ENCODE measurements around the gene ZNF385C. TPM values are rescaled to one million over a fixed set of nuclear protein-coding genes. Genes with fewer than 3 reads are reported as not detected.
"Not testable (repeated sequence)": the region's sequence is repeated elsewhere in the genome, so short reads cannot be mapped to it uniquely, and the experiment has no call there.

ZNF385C gene, protein sequence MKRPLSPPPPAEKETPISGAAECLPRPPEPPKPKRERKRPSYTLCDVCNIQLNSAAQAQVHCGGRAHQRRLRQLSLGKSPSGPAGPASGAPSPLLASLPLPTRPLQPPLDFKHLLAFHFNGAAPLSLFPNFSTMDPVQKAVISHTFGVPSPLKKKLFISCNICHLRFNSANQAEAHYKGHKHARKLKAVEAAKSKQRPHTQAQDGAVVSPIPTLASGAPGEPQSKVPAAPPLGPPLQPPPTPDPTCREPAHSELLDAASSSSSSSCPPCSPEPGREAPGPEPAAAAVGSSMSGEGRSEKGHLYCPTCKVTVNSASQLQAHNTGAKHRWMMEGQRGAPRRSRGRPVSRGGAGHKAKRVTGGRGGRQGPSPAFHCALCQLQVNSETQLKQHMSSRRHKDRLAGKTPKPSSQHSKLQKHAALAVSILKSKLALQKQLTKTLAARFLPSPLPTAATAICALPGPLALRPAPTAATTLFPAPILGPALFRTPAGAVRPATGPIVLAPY
- 1 to 10 TPM in 1 of 3 donors, under 1 TPM in 2; 0.10 to 2.0 (median 0.67) TPM for polyA plus RNA-seq

DNA sequence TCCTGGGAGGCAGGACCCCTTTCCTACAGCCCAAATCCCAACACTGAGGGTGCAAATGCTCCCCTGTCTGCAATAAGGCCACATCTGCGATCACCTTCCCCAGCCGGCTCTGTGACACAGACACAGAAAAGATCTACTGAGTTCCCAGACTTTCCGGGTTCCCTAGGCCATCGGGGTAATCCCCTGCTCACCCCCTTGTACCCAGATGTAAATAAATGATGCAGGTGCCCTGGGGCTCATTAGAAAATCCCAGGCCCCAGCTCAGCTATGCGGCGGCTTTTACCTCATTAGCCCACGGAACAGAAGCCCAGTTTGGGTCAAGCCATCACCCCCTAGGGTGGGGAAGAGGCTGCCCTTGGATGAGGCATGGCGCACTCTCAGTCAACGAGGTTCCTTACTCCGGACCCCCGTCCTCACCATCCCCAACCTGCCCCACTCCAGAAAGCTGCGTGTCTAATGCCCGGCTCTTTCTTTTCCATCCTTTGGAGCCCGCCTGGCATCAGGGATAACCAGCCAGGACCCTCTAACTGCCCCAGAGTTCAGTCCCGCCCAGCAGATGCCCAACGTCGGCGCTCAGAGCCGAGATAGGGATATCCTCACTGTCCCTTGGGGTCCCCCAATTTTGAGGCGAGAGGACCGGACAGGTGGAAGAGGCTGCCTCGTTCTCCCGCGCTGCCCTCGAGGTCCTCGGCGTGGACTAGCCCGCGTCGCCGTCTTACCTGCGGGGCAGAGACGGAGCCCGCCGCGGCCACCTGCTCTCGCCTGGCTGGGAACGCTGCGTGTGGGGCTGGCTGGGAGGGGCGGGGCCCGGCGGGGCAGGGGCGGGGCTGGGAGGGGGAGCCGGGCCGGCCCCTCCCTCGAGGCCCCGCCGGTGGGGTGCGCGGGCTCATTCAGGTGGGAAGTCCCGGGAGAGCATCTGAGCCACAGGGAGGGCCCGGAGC lies at the start of gene ZNF385C:
Gene ZNF385C, minus strand, starts transcription at position 783 of the 941 bp plus-strand sequence. CDS start 35,417 bp downstream, outside the sequence.
- WGBS, 3 donors = 11 to 16% (median 13%) methylated on average over 39 to 52 of the region's 52 CpGs

DNA sequence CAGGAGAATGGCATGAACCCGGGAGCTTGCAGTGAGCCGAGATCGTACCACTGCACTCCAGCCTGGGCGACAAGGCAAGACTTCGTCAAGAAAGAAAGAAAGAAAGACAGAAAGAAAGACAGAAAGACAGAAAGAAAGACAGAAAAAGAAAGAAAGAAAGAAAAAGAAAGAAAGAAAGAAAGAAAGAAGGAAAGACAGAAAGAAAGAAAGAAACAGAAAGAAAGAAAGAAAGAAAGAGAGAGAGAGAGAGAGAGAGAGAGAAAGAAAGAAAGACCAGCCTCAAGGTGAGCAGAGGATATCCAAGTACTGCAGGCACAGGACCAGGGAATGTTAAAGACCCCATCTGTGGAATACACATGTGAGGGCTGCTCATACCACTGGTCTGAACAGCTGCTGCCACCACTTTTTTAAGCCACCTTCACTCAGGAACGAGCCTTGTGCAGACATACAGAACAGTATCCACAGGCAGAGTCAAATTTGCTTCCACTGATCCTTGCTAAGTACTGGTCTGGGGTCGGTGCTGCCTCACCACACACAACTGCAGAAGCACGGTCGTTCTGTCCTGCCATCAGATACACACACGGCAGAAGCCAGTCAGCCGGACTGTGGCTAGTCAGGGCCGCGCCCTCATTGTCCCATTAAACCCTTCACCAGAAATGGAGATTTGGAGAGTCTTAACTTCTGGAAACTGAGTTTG lies 48.8 kb upstream of the ZNF385C start:
- no peak overlapping the region for H3K27ac ChIP-seq (ENCODE audit: low read depth, low read length)
- 87 to 90% (median 87%) methylated on average over 13 of the region's 13 CpGs for WGBS, 3 donors

More for the DNA sequence above, at the start of gene ZNF385C:
- no peak within 1 kb of the TSS for H3K27ac ChIP-seq (ENCODE audit: low read depth, low read length)

DNA sequence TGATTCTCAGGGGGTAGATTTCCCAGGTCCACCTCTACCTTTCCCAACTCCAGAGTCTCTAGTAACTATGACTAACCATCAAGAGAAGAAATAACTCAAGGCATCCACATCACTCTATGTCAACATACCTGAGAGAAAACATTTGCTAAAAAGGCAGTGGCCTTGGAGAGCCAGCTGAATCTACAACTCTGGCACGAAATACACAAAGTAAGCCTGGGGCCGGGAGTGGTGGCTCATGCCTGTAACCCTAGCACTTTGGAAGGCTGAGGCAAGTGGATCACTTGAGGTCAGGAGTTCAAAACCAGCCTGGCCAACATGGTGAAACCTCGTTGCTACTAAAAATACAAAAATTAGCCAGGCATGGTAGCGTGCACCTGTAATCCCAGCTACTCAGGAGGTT lies 44.9 kb upstream of the ZNF385C start:
- WGBS, 3 donors = 54 to 93% (median 83%) methylated on average over 4 of the region's 4 CpGs
- not testable (repeated sequence) for H3K27ac ChIP-seq (ENCODE audit: low read depth, low read length)

DNA sequence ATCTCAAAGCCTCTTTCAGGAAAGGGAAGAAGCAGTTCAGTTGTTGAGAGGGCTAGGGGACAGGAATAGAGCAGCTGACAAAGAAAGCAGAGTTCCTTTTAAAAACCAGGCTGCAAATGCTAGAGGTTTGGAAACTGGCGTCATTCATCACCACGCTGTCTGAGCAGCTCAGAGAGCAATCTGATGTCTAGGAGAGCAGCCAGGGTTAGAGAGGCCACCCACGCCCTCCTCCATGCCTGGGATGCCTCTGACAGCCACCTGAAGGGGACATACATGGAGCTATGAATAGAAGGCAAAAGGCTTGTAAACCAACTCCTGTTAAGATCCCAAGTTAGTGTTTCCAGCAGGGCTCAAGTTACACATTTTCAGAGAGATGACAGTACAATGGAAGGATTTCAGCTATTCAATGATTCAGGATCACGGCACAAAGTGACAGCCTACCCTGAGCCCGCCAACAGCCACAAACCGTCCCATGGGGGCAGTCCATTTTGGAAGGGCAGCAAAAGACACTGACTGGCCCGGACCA lies 44.2 kb upstream of the ZNF385C start:
- 72 to 75% (median 75%) methylated on average over 7 of the region's 7 CpGs for WGBS, 3 donors
- H3K27ac ChIP-seq (ENCODE audit: low read depth, low read length) = no peak overlapping the region

DNA sequence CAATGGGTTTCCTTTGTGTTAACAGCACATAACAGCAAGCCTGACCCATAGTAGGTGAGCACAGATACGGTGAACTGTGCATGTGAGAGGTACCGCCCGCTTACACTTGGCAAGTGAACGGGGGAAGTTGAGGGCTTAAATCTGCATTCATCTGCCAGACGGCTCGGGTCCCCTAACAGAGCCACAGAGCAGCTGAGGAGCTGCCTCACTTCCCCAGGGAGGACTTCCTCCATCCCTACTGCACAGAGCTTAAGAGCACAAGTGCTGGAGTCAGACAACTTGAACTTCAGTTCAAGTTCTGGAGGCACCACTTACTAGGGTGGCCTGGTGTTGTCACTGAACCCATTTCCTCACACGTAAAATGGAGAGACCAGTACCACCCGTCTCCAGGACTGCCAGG lies 43.1 kb upstream of the ZNF385C start:
- WGBS, 3 donors = 62 to 73% (median 64%) methylated on average over 8 of the region's 8 CpGs
- H3K27ac ChIP-seq (ENCODE audit: low read depth, low read length) = no peak overlapping the region

DNA sequence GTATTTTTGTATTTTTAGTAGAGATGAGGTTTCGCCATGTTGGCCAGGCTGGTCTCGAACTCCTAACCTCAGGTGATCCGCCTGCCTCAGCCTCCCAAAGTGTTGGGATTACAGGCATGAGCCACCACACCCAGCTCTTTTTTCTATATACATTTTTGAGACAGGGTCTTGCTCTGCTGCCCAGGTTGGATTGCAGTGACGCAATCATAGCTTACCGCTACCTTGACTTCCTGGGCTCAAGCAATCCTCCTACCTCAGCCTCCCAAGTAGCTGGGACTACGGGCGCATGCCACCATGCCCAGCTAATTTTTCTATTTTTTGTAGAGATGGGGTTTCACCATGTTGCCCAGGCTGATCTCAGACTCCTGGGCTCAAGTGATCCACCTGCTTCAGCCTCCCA lies 42.4 kb upstream of the ZNF385C start:
- WGBS, 3 donors = 95 to 96% (median 95%) methylated on average over 7 of the region's 7 CpGs
- not testable (repeated sequence) for H3K27ac ChIP-seq (ENCODE audit: low read depth, low read length)

DNA sequence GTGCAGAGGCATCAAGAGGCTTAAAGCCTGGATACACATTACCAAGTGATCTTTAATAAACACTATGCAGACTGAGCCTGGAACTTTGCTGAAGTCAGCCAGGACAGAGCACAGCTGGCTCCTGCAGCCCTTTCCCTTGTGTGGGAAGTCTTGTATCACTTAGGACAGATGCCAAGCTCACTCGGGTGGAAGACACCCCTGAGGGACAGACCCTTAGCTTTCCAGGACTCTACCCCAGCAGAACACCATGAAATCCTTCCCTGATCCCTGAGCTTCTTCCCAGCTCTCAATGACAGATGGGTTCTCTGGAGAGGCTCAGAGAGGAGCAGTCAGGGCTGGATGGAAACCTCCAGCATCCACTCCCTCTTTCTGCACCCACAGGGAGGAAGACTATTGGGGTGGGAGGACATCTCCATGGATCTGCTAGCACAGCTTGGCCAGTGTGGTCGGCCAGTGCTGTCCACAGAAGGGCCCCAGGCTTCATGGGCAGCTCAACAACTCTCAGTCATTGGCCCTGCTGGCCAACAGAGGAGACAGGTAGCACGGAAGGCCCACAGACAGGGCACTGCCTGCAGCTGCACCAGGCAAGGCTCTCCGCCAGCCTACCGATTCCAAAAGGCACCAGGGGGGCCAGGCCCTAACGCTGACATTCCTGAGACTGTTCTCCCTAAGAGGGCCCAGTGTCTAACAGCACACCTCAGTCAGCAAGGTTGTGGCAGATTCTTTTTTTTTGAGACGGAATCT lies 40.6 kb upstream of the ZNF385C start:
- WGBS, 3 donors = 51 to 69% (median 65%) methylated on average over 7 of the region's 7 CpGs
- H3K27ac ChIP-seq (ENCODE audit: low read depth, low read length) = no peak overlapping the region

DNA sequence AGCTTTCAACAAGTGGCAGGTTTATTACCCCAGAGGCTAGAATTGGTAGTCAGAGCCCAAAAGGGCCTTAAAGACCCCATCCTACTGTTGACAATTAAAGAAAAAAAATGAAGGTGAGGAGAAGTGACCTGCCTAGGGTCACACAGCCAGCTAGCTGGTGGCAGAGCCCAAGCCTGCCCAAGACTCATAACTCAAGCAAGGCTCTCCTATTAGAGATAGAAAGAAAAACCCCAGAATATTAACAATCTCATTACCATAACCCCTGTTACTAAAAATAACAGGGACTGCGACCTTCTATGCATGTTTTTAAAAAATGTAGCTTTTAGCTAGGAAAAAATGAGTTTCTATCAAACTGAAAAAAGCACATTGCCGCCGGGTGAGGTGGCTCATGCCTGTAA lies 38.4 kb upstream of the ZNF385C start:
- 52 to 77% (median 75%) methylated on average over 3 of the region's 3 CpGs for WGBS, 3 donors
- no peak overlapping the region for H3K27ac ChIP-seq (ENCODE audit: low read depth, low read length)

DNA sequence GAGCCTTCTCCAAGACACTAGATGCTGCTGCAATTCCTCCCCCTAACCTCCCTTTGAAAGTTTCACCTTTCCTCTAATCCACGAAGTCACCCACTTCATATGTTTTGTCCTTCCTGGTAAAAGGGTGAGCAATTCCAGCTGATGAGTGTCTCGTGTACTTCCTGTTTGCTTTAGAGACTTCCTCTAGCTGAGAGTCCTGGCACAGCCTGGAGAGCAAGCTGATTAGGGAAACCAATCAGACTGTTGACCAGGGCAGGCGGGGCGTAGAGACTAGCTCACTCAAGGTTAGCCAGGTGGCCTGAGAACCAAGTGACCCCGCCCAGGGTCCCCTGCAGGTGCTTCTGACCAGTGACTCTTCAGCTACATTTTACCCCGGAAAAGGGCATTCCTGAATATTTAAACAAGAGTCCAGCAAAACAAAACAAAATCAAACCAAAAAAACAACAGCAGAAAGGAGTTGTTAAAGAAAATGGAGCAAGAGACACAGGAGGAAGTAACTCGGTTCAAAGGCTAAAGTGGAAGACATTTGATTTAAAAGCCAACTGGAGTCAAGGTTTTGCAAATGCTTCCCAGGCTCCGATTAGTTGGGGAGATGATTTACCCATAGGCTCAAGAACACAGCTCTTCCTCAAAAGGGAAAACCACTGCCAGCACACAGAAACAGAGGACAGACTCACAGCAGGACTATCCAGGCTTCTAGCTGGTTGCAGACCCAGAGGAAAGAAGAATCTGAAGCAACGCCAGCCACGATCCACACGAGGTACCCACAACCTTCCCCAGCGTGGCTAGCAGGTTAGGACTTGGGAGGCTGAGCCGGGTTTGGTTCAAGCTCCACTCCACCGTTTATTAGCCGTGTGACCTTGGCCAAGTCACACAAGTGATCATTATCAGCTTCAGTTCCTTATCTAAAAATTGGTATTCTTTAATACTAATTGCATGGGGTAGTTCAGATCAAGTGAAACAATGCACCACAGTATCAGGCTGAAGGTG lies 37.7 kb upstream of the ZNF385C start:
- 22 to 39% (median 36%) methylated on average over 15 of the region's 15 CpGs for WGBS, 3 donors
- no peak overlapping the region for H3K27ac ChIP-seq (ENCODE audit: low read depth, low read length)

DNA sequence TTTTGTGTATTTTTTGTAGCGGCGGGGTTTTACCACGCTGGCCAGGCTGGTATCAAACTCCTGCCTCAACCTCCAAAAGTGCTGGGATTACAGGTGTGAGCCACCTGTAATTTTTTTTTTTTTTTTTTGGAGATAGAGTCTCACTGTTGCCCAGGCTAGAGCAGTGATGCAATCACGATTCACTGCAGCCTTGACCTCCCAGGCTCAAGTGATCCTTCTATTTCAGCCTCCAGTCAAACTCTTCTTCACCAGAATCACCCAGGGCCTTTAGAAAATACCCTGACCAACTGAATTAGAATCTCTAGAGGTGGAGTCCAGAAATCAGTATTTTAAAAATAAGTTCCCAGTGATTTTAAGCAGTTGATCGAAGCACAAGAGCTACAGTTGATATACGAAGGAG lies 36.9 kb upstream of the ZNF385C start:
- WGBS, 3 donors = 72 to 83% (median 80%) methylated on average over 6 of the region's 6 CpGs
- no peak overlapping the region for H3K27ac ChIP-seq (ENCODE audit: low read depth, low read length)

DNA sequence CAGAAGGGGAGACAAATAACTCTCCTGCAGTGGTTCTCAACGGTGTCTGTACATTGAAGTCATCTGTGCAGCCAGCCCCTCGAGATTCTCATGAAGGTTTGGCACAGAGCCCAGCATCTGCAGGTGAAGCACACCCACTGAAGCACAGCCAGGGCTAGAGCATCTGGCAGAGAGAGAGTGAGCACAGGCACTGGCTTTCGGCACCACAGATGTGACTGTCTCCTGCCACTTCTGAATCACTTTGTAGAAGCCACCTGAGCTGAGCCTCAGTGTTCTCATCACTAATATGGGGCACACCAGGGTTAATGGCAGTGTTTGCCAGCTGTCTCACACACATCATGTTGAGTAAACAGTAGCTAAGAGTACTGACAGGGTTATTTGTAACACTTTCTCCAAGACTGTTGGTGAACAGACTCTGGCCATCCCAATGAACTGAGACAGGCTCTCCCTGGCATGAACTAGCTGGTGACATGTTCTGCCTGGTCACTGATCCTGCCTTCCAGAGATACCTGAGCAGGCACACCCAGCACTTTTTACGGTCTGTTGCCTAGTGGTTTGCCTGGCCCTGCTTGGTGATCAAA lies 35.3 kb upstream of the ZNF385C start:
- peak overlapping the region; percentile 75 for H3K27ac ChIP-seq (ENCODE audit: low read depth, low read length)
- WGBS, 3 donors = 20 to 37% (median 36%) methylated on average over 4 of the region's 4 CpGs

DNA sequence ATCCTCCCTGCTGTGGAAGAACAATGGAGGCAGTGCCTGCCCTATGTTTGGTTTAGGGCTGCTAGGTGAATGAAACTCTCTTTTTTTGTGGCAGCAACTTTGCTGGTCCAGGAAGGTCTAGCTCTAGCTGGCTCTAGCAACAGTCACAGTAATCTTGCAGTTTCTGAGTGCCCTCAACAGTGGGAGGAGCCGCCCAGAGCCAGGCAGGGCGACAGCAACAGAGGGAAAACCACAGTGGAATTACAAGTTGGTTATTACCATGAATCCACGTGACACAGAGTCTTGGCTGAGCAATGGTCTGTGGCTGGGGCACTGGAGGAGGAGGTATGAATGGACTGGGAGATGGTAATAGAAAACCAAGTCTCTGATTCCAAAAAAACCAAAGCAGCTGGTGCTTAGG lies 34.7 kb upstream of the ZNF385C start:
- WGBS, 3 donors = 14 to 34% (median 25%) methylated on average over 3 of the region's 3 CpGs
- H3K27ac ChIP-seq (ENCODE audit: low read depth, low read length) = no peak overlapping the region

DNA sequence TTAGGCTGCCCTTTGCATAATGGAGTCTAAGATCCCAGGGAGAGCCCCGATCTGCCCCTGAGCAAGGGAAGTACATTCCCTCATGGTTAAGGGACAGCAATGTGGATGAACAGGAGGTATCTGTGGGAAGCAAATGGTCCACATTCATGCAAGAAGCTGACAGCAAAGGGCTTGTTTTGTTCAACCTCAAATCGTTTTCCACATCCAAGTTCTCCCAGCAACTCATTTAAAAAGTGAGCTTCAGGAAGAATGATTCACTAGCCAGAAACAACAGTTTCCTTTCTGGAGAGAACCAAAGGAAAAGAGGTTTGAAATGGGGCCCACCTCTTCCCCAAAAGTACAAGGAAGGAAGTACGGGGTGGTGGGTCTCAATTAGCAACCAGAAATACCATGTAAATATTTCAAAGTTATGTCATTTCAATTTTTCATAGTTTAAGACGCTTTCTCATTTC lies 33.7 kb upstream of the ZNF385C start:
- no peak overlapping the region for H3K27ac ChIP-seq (ENCODE audit: low read depth, low read length)
- 34 to 70% (median 40%) methylated on average over 4 of the region's 4 CpGs for WGBS, 3 donors

DNA sequence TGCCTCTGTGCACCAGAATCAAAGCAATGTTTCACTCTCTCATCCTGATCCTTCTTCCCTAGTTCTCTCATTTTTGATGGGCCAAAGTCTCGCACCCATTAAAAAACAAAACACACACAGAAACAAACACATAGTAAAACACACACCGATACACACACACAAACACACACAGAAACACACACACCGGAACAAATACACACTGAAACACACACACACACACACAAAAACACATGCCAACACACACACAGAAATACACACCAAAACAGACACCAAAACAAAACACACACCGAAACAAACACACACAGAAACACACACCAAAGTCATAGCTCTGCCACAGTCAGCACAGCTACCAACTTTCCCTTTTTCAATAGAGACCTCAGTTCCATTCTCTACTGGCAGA lies 33.0 kb upstream of the ZNF385C start:
- WGBS, 3 donors = 92 to 95% (median 95%) methylated on average over 4 of the region's 4 CpGs

DNA sequence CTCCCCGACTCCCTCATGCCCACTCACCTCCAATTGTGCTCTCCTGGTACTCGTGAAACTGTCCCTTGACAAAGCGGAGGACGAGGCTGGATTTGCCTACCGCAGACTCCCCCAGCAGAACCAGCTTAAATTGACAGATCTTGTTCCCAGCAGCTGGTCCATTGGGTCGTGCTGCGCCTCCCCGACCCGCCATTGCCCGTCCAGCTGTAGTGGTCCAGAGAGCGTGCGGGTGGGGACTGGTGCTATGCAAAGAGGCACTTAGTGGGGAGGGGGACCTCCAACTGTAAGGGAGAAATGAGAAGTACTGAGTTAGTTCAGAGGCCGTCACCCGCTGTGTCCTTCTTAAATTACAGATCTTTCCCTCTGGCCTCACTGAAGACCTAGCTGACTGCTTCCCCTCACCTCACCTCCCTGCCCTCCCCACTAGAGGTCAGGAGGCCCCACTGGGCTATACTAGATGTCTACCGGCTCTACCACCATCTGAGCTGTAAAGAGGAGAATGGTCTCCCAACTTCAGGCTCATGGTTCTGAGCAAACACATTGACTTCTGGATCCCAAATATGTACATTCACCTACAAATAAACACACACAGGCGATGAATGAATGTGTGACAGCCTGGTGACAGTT lies 32.1 kb upstream of the ZNF385C start:
- H3K27ac ChIP-seq (ENCODE audit: low read depth, low read length) = no peak overlapping the region
- 79 to 94% (median 89%) methylated on average over 16 of the region's 16 CpGs for WGBS, 3 donors

More for the DNA sequence above, 33.0 kb upstream of the ZNF385C start:
- H3K27ac ChIP-seq (ENCODE audit: low read depth, low read length) = no peak overlapping the region

Data from adipose tissue (tissue), 3 donors.